LNCaP clone FGC (cell line): ENCODE data around the gene PACSIN2.
A peak's percentile ranks its signal among the peaks of the same experiment; 100 is the strongest.
"Not testable (repeated sequence)": the region's sequence is repeated elsewhere in the genome, so short reads cannot be mapped to it uniquely, and the experiment has no call there.

Experiments
- DNase-seq: peaks from one replicate; pipeline ENCODE4 v3.0.0-alpha.2; 2011; ENCODE audit warnings: low read depth
- H3K4me3 ChIP-seq: 2 replicates; pipeline ENCODE4 v1.5.1; 2011; ENCODE audit warnings: mild to moderate bottlenecking, low read depth, low read length, control low read depth
- CTCF ChIP-seq: IDR thresholded peaks from 2 replicates; pipeline ENCODE4 v1.5.1; 2012; ENCODE audit warnings: mild to moderate bottlenecking; ENCODE audit not compliant: control insufficient read depth, insufficient read depth; ENCODE audit errors: extremely low read depth

The PACSIN2 gene

GRCh38 chr22:42962295-42963230, 52.4 kb downstream of the PACSIN2 start:
- H3K4me3 ChIP-seq = no peak overlapping the region
- no peak for DNase-seq
- no peak for TF ChIP-seq CTCF

DNA sequence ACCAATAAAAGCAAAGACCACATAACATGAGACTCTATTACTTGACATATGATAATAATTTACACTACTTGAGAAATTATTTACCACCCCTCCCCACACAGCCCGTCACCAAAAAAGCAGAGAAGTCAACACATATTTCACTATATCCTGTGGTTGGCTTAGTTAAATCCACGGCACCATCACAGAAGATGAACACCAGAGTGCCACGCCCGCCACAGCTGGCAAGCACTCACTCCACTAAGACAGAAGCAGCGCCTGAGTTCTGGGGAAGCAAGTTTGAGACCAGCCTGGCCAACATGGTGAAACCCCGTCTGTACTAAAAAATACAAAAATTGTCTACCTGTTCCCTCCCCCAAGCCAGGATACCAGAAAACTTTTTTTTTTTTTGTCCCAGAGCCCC, 53.1 kb downstream of the PACSIN2 start:
- DNase-seq = no peak
- H3K4me3 ChIP-seq = no peak overlapping the region
- TF ChIP-seq CTCF = no peak

DNA sequence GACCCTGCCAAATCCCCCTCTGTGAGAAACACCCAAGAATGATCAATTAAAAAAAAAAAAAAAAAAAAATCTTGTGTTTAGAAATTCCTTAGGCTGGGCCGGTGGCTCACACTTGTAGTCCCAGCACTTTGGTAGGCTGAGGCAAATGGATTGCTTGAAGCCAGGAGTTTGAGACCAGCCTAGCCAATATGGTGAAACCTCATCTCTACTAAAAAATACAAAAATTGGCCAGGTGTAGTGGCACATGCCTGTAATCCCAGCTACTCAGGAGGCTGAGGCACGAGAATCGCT, 53.6 kb downstream of the PACSIN2 start:
- H3K4me3 ChIP-seq, DNase-seq: not testable (repeated sequence)

GRCh38 chr22:42960531-42961399, 54.2 kb downstream of the PACSIN2 start:
- no peak overlapping the region for H3K4me3 ChIP-seq
- DNase-seq = no peak
- TF ChIP-seq CTCF = no peak

- TF ChIP-seq CTCF = no peak
- peak; percentile 84 for DNase-seq
- peak overlapping the region; percentile 55 for H3K4me3 ChIP-seq
These were observed 55.1 kb downstream of the PACSIN2 start for GRCh38 chr22:42959576-42960509.

DNA sequence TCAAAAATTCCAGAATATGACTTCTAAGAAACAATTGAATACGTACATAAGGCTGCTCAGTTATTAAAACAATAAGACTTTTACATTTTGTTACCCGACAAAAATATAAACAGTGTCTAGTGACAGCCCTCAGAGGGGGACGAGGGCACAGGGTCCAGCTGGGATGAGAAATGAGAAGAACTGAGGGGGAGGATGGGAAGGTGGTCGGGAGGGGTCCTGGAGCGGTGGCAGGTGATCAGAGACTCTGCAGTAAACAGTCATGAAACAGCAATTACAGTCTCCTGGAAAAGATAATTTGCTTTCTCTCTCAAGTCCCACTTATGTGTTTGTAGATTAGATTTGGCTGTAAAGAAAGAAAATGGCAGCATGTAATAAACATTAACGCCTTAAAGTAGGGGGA, 56.0 kb downstream of the PACSIN2 start:
- peak overlapping the region; percentile 55 for H3K4me3 ChIP-seq
- no peak for TF ChIP-seq CTCF
- no peak for DNase-seq

DNA sequence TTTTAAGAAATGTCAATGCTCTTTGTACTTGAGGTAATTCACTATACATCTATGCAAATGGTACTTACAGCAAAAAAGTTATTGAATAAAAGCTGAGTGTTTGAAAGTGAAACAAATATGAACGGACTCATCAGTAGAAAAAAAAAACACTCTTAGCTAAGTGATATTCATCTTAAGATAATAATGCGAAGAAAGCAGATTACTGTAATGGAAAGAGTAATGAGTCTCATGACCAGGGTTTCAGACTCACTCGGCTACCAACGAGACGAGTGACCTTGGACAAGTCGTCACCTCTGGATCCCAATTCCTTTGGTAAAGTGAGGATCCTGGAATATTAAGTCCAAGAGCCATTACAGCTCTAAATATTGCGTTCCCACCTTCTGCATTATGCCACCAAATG, 57.0 kb downstream of the PACSIN2 start:
- no peak overlapping the region for H3K4me3 ChIP-seq
- no peak for DNase-seq
- no peak for TF ChIP-seq CTCF
